Gastrocnemius medialis (tissue), 4 donors: ENCODE data around the gene SELENOI.

Source experiments
- CTCF ChIP-seq, 5 experiments: fragments of 450-650 bp in 3 of 5; fragments of 200-600 bp in 2 of 5; sonication (generic) in 2 of 5; IDR thresholded peaks in 4 of 5; conservative IDR thresholded peaks in 1 of 5; 1 replicate in 4 of 5; 2 replicates in 1 of 5; pipeline ENCODE4 v1.5.1; 2016 to 2019; ENCODE audit warnings: antibody characterized with exemption in 5 of 5, mild to moderate bottlenecking in 3 of 5, moderate library complexity in 3 of 5
- POLR2A ChIP-seq, 2 donors: fragments of 450-650 bp; IDR thresholded peaks; one replicate each; pipeline ENCODE4 v1.6.1; 2017; ENCODE audit warnings: antibody characterized with exemption in 2 of 2, mild to moderate bottlenecking in 2 of 2, moderate library complexity in 2 of 2

- TF ChIP-seq CTCF (IDR thresholded peaks at IDR 0.05 in 4 of 5, conservative IDR thresholded peaks at IDR 0.05 in 1 of 5) (no peak), POLR2A (IDR thresholded peaks at IDR 0.05) (no peak)
These were observed 86.4 kb downstream of the SELENOI start for GRCh38 chr2:26432363-26432762.
